H9 (cell line): Measurements from ENCODE around the gene JKAMP. TPM values are rescaled to one million over a fixed set of nuclear protein-coding genes. Genes with fewer than 3 reads are reported as not detected.

ENCODE experiments used
- DNase-seq: peaks from one replicate; pipeline ENCODE4 v3.0.0-alpha.2; 2017
- H2AFZ ChIP-seq: one replicate; pipeline ENCODE4 v1.6.1; 2013; ENCODE audit warnings: mild to moderate bottlenecking, low read length, control low read depth, moderate library complexity
- H2AK5ac ChIP-seq: 2 replicates; pipeline ENCODE4 v1.6.1; 2013; ENCODE audit warnings: low read length, control low read depth, mixed read lengths; ENCODE audit not compliant: insufficient read length
- H2BK120ac ChIP-seq: one replicate; pipeline ENCODE4 v1.6.1; 2013; ENCODE audit warnings: low read depth, mild to moderate bottlenecking, low read length, control low read depth, inconsistent platforms; ENCODE audit not compliant: poor library complexity, severe bottlenecking
- H2BK12ac ChIP-seq: 2 replicates; pipeline ENCODE4 v1.6.1; 2013; ENCODE audit warnings: low read length, control low read depth, mixed read lengths, low read depth; ENCODE audit not compliant: insufficient read length
- H2BK15ac ChIP-seq: 2 replicates; pipeline ENCODE4 v1.6.1; 2013; ENCODE audit warnings: low read depth, low read length, control low read depth
- H2BK20ac ChIP-seq: one replicate; pipeline ENCODE4 v1.6.1; 2013; ENCODE audit warnings: low read depth, mild to moderate bottlenecking, low read length, control low read depth, inconsistent platforms; ENCODE audit not compliant: poor library complexity, severe bottlenecking
- H2BK5ac ChIP-seq: 2 replicates; pipeline ENCODE4 v1.6.1; 2013; ENCODE audit warnings: low read length, control low read depth, mixed read lengths; ENCODE audit not compliant: insufficient read length
- H3K14ac ChIP-seq: 2 replicates; pipeline ENCODE4 v1.6.1; 2013; ENCODE audit warnings: low read length, control low read depth; ENCODE audit not compliant: insufficient read depth
- H3K18ac ChIP-seq: 2 replicates; pipeline ENCODE4 v1.6.1; 2013; ENCODE audit warnings: low read depth, mild to moderate bottlenecking, mixed read lengths, low read length, control low read depth; ENCODE audit not compliant: insufficient read length
- H3K23ac ChIP-seq: 2 replicates; pipeline ENCODE4 v1.6.1; 2013; ENCODE audit warnings: low read length, control low read depth, mixed read lengths, low read depth; ENCODE audit not compliant: insufficient read length
- H3K23me2 ChIP-seq: 2 replicates; pipeline ENCODE4 v1.6.1; 2013; ENCODE audit warnings: low read depth, mild to moderate bottlenecking, mixed read lengths, low read length, control low read depth; ENCODE audit not compliant: insufficient read length, poor library complexity, severe bottlenecking
- H3K27ac ChIP-seq: 2 replicates; pipeline ENCODE4 v1.5.1; 2013; ENCODE audit warnings: low read length, control low read depth, mixed read lengths, low read depth; ENCODE audit not compliant: insufficient read length
- H3K27me3 ChIP-seq: 2 replicates; pipeline ENCODE4 v1.6.1; 2013; ENCODE audit warnings: low read length, control low read depth, inconsistent platforms; ENCODE audit not compliant: insufficient read depth
- H3K4ac ChIP-seq: 2 replicates; pipeline ENCODE4 v1.6.1; 2013; ENCODE audit warnings: low read depth, mild to moderate bottlenecking, control low read depth, inconsistent platforms, low read length, moderate library complexity
- H3K4me1 ChIP-seq: 2 replicates; pipeline ENCODE4 v1.6.1; 2013; ENCODE audit warnings: low read length, control low read depth, inconsistent platforms; ENCODE audit not compliant: insufficient read depth
- H3K4me2 ChIP-seq: 2 replicates; pipeline ENCODE4 v1.6.1; 2013; ENCODE audit warnings: low read length, control low read depth, mixed read lengths; ENCODE audit not compliant: insufficient read length, insufficient read depth
- H3K56ac ChIP-seq: 2 replicates; pipeline ENCODE4 v1.6.1; 2013; ENCODE audit warnings: low read depth, mild to moderate bottlenecking, mixed read lengths, low read length, control low read depth; ENCODE audit not compliant: insufficient read length
- H3K79me1 ChIP-seq: 2 replicates; pipeline ENCODE4 v1.6.1; 2013; ENCODE audit warnings: low read depth, mild to moderate bottlenecking, moderate library complexity, low read length, control low read depth, inconsistent platforms; ENCODE audit not compliant: insufficient read depth, poor library complexity, severe bottlenecking
- H3K79me2 ChIP-seq: 2 replicates; pipeline ENCODE4 v1.6.1; 2013; ENCODE audit warnings: low read length, control low read depth, inconsistent platforms; ENCODE audit not compliant: insufficient read depth
- H3K9ac ChIP-seq: 2 replicates; pipeline ENCODE4 v1.6.1; 2013; ENCODE audit warnings: low read length, control low read depth, mixed read lengths; ENCODE audit not compliant: insufficient read length; ENCODE audit errors: extremely low read depth
- H3K9me3 ChIP-seq: one replicate; pipeline ENCODE4 v1.6.1; 2013; ENCODE audit warnings: low read depth, low read length, inconsistent platforms; ENCODE audit not compliant: control insufficient read depth
- H3T11ph ChIP-seq: one replicate; pipeline ENCODE4 v1.6.1; 2013; ENCODE audit warnings: mild to moderate bottlenecking, low read length, control low read depth, inconsistent platforms
- H4K20me1 ChIP-seq: one replicate; pipeline ENCODE4 v1.6.1; 2013; ENCODE audit not compliant: control insufficient read depth, insufficient read length, insufficient read depth
- H4K5ac ChIP-seq: 2 replicates; pipeline ENCODE4 v1.6.1; 2013; ENCODE audit warnings: low read depth, mild to moderate bottlenecking, mixed read lengths, low read length, control low read depth; ENCODE audit not compliant: insufficient read length
- H4K8ac ChIP-seq: replicated peaks from 2 replicates; pipeline ENCODE4 v1.6.1; 2013; ENCODE audit warnings: low read length, control low read depth, mixed read lengths, low read depth; ENCODE audit not compliant: insufficient read length
- H4K91ac ChIP-seq: 2 replicates; pipeline ENCODE4 v1.6.1; 2013; ENCODE audit warnings: low read depth, mild to moderate bottlenecking, moderate library complexity, mixed read lengths, low read length, control low read depth; ENCODE audit not compliant: insufficient read length
- H3K27ac Mint-ChIP-seq, 3 experiments: 2 replicates in 2 of 3; 3 replicates in 1 of 3; pipeline ENCODE4 v1.8.0; 2020 to 2021; ENCODE audit warnings: mixed read lengths in 3 of 3, mild to moderate bottlenecking in 1 of 3, moderate library complexity in 1 of 3
- H3K27me3 Mint-ChIP-seq: 2 replicates; pipeline ENCODE4 v1.8.0; 2021; ENCODE audit warnings: low read depth, mild to moderate bottlenecking, moderate library complexity, mixed read lengths
- H3K36me3 Mint-ChIP-seq, 3 experiments: 2 replicates in 2 of 3; 3 replicates in 1 of 3; pipeline ENCODE4 v1.8.0; 2020 to 2021; ENCODE audit warnings: low read depth in 3 of 3, mixed read lengths in 3 of 3; ENCODE audit not compliant: insufficient read depth in 1 of 3
- H3K4me1 Mint-ChIP-seq, 2 experiments: 2 replicates each; pipeline ENCODE4 v1.8.0; 2020; ENCODE audit warnings: mixed read lengths in 2 of 2
- H3K4me3 Mint-ChIP-seq, 2 experiments: 2 replicates in 1 of 2; 3 replicates in 1 of 2; pipeline ENCODE4 v1.8.0; 2020 to 2021; ENCODE audit warnings: mild to moderate bottlenecking in 2 of 2, mixed read lengths in 2 of 2, moderate library complexity in 1 of 2
- H3K9me3 Mint-ChIP-seq, 2 experiments: 2 replicates in 1 of 2; 3 replicates in 1 of 2; pipeline ENCODE4 v1.8.0; 2020; ENCODE audit warnings: mild to moderate bottlenecking in 2 of 2, mixed read lengths in 2 of 2, moderate library complexity in 1 of 2
- CTCF ChIP-seq: fragments of 200-600 bp; sonication (generic); conservative IDR thresholded peaks from 3 replicates; pipeline ENCODE4 v1.8.0; 2021; ENCODE audit warnings: antibody characterized with exemption, mild to moderate bottlenecking
- WGBS: extraction: QIAGEN DNeasy Blood & Tissue Kit; methylation state at CpG from one replicate; pipeline ENCODE4 v1.1.7; 2013; ENCODE audit warnings: missing lambda C conversion rate, low lambda C conversion rate, mixed read lengths; ENCODE audit not compliant: insufficient read length; ENCODE audit errors: extremely low coverage; 5-methylcytosine and 5-hydroxymethylcytosine counted together
- total RNA-seq: library from RNA; stranded (reverse); gene quantifications from 2 replicates; pipeline ENCODE4 v1.2.1, GENCODE V29; 2021

The JKAMP gene
- total RNA-seq, 1 experiment from 2014 or later, result 33.8 TPM

GRCh38 chr14:59481407-59481806 lies 2.9 kb upstream of the JKAMP start:
- Histone ChIP-seq H2BK120ac (no peak overlapping the region), H2AK5ac (no peak overlapping the region), H3K23me2 (peaks cover 4% of the 10 kb centered on the region), H3K56ac (no peak overlapping the region), H3T11ph (no peak overlapping the region), H2AFZ (no peak overlapping the region), H2BK20ac (no peak overlapping the region), H4K5ac (no peak overlapping the region), H4K91ac (no peak overlapping the region), H3K9me3 (no peaks in the 10 kb centered on the region), H4K8ac (no peak overlapping the region), H2BK12ac (no peak overlapping the region), H3K4me1 (no peaks in the 10 kb centered on the region), H2BK15ac (no peak overlapping the region), H3K27me3 (no peaks in the 10 kb centered on the region; the same call in 1 of the 2 replicates), H3K4ac (no peak overlapping the region), H2BK5ac (no peak overlapping the region), H3K27ac (no peak overlapping the region), H3K18ac (no peak overlapping the region), H4K20me1 (no peaks in the 10 kb centered on the region), H3K79me2 (peaks cover 2% of the 10 kb centered on the region; the same call in 1 of the 2 replicates), H3K9ac (no peak overlapping the region), H3K23ac (no peak overlapping the region), H3K79me1 (no peaks in the 10 kb centered on the region), H3K4me2 (no peak overlapping the region), H3K14ac (no peak overlapping the region)
- H3K4me1 Mint-ChIP-seq, result peaks cover 18 to 20% of the 10 kb centered on the region in 2 experiments
- H3K4me3 Mint-ChIP-seq, result no peak overlapping the region; a peak in 1 of 5 replicates
- H3K9me3 Mint-ChIP-seq, result no peaks in the 10 kb centered on the region
- peaks cover 5 to 17% (median 10%) of the 10 kb centered on the region in 3 experiments; a peak in 6 of 7 replicates for H3K36me3 Mint-ChIP-seq
- no peak for DNase-seq
- H3K27me3 Mint-ChIP-seq, result no peaks in the 10 kb centered on the region
- TF ChIP-seq CTCF, result no peak
- no CpG with 5 or more reads among the region's 2 CpGs for WGBS
- H3K27ac Mint-ChIP-seq, result no peak overlapping the region
